GM18508 (cell line): ENCODE data around the gene STK16.

ENCODE experiments used
- ATAC-seq: cut with Tn5 transposase; IDR thresholded peaks from one replicate; pipeline ENCODE4 v1.9.1; 2021; ENCODE audit warnings: moderate number of reproducible peaks; ENCODE audit not compliant: insufficient read depth, unreplicated experiment

STK16 gene

DNA sequence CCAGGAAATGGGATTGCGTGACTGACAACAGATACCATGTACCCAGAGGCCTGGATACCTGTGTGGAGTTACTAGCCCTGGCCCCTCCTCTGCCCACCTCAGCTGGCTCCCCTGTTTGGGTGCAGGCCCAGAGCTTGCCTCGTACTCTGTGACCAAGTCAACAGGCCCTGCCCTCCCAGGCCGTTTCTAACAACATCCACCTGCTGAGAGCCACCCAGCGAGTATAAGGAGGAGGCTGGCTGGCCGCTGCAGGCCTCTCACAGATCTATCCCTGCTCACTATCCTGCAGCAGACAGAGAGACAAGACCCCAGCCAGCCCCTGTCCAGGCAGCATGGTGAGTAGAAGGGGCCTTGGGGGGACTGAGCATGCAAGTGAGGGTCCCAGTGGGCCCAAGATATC is 21.0 kb downstream of the STK16 start:
- no peak for ATAC-seq

- no peak for ATAC-seq
These were observed 21.6 kb downstream of the STK16 start for GRCh38 chr2:219266886-219267285.

GRCh38 chr2:219268294-219268693 is 23.0 kb downstream of the STK16 start:
- ATAC-seq: no peak

GRCh38 chr2:219269362-219270054 is 24.2 kb downstream of the STK16 start:
- ATAC-seq: no peak

DNA sequence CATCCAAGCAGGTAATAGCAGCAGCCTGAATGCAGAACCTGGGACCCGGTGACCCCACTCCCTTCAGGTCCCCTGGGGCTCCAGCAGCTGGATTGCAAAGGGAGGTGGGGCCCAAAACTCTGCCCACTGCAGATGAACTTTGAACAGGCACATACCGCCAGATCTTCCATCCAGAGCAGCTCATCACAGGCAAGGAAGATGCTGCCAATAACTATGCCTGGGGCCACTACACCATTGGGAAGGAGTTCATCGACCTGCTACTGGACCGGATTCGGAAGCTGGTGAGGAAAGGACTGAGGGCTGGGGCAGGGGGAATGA is 24.7 kb downstream of the STK16 start:
- ATAC-seq: no peak

GRCh38 chr2:219271021-219271420 is 25.7 kb downstream of the STK16 start:
- no peak for ATAC-seq

DNA sequence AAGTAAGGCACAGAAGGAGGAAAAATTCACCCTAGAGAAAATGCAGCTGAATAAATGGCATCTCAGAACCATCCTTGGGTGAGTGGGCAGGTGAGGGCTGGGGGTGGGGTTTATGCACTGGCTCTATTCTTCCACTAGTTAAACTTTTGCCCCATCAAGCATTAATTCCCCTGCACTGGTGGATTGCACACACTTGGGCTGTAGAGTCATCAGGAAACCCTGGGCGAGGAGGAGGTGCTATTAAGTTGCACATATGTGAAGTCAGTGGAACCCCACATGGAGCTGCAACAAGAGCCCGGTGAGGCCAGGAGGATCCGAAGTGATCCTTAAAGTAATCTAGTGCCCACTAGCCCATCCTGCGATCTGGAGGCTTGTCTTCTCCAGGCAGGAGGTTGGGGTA is 27.1 kb downstream of the STK16 start:
- ATAC-seq: no peak

DNA sequence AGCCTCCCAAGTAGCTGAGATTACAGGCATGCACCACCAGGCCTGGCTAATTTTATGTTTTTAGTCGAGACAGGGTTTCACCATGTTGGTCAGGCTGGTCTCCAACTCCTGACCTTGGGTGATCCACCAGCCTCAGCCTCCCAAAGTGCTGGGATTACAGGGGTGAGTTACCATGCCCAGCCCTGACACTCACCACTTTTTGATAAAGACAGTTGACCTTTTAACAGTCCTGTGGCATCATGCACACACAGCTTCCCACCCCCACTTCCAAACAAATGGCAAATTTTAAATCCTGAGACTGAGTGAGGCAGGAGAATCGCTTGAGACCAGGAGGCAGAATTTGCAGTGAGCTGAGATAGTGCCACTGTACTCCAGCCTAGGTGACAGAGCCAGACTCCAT is 27.7 kb downstream of the STK16 start:
- ATAC-seq: no peak

- no peak for ATAC-seq
These were observed 28.7 kb downstream of the STK16 start for GRCh38 chr2:219273937-219274336.

GRCh38 chr2:219274361-219274921 is 29.2 kb downstream of the STK16 start:
- no peak for ATAC-seq

- no peak for ATAC-seq
These were observed 32.7 kb downstream of the STK16 start for GRCh38 chr2:219277703-219278654.

GRCh38 chr2:219278655-219279150 is 33.4 kb downstream of the STK16 start:
- no peak for ATAC-seq

GRCh38 chr2:219279151-219279915 is 34.1 kb downstream of the STK16 start, which contains the start of gene DNAJB2:
TSS of gene DNAJB2 (plus strand) at chr2:219279366. CDS start at chr2:219279834, 468 bp downstream.
- peak; percentile 63 for ATAC-seq

GRCh38 chr2:219279916-219280516 is 34.7 kb downstream of the STK16 start:
- no peak for ATAC-seq

DNA sequence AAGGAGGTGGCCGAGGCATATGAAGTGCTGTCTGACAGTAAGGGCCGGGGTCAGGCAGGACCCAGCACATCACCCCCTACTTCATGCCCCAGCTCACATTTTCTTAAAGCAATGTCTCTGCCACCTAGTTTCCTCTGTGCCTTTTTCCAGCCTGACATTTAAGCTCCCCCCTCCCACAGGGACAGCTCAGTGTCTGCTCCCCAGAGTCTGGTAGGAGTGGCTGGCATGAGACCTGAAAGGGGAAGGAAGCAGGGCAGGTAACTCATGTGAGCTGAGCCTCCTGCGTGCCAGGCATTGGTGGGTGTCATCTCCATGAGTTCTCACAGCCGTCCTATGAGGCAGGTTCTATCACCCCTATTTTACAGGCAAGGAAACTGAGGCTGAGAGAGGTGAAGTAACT is 35.4 kb downstream of the STK16 start:
- no peak for ATAC-seq

DNA sequence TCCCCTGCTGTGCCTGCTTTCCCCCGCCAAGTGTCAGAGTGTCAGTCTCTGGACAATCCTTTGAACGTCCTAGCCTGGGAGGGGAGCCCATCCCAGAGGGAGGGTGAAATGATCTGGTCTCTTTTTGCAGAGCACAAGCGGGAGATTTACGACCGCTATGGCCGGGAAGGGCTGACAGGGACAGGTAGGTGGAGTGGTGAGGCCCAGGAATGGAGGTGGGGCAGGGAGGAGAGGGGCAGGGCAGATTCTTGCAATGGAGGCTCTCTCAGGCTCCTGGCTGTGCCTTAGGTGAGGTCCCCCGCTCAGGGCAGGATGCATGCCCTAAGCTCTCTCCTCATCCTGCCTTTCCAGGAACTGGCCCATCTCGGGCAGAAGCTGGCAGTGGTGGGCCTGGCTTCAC is 36.3 kb downstream of the STK16 start:
- no peak for ATAC-seq

DNA sequence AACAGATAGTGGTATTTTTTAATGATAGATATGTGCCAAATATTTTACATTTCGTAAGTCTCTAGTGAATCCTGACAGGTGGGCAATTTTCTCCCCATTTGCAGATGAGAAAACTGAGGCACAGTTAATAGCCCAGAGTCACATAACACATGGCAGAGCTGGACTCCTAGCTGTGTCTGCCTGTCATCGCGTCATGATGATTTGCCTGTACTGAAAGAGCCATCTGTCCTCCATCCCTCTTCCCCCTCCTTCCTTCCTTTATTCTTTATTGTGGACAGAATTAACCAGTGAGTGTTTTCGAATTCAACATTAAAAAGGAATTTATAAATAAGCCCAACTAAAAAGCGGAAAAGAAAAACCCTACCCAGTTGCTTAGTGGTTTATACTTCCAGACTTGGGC is 37.1 kb downstream of the STK16 start:
- ATAC-seq: no peak

DNA sequence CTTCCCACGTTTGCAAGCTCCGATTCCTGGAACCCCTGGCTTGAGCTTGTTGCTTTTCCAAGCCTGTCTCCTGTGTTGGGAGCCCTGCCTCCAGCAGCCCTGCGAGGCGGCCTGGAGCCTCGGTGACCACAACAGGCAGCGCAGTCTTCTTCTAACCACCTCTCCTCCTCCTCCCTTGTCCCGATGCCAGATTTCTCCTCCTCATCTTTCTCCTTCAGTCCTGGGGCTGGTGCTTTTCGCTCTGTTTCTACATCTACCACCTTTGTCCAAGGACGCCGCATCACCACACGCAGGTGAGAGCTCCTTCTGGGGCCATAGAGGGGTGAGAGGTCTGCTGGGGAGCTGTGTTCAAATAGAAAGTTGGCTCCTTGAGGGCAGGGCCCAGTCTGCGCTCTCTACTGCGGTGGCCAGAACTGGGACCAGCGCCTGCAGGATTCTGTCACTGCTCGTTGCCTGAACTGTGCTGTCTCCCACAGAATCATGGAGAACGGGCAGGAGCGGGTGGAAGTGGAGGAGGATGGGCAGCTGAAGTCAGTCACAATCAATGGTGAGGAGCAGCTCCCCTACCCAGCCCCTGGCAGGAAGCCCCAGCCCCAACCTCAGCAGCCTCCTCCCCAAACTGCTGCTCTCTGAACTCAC is 37.8 kb downstream of the STK16 start:
- ATAC-seq: no peak

DNA sequence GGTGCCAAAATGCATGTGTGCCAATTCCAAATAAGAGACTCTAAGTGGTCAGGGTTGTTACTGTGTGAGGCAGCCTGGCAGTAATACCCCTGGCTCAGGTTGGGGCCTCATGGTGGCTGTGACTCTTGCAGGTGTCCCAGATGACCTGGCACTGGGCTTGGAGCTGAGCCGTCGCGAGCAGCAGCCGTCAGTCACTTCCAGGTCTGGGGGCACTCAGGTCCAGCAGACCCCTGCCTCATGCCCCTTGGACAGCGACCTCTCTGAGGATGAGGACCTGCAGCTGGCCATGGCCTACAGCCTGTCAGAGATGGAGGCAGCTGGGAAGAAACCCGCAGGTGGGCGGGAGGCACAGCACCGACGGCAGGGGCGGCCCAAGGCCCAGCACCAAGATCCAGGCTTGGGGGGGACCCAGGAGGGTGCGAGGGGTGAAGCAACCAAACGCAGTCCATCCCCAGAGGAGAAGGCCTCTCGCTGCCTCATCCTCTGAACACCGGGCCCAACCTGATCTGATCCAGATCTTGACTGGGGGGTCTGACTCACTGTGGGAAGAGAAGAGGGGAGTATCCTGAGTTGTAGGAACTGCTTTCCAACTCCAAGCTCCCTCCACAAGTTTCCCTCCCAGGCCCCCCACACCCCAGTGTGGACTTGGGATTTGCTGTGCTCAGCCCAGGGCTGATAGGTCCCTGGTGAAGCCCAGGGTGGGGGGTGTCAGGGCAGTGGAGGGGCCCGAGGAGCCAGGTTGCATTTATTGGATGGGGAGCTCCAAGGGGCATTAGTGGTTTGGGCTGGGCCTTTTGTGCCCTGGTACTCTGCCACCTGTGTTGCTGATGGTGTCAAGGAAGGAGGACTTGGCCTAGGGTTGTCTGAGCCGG is 39.5 kb downstream of the STK16 start:
- ATAC-seq: no peak
